Loucy (cell line): ENCODE data around the gene KLRC4.
"Not testable (repeated sequence)": the region's sequence is repeated elsewhere in the genome, so short reads cannot be mapped to it uniquely, and the experiment has no call there.

Experiments used
- H2AFZ ChIP-seq: fragments of 200-600 bp; sonication (generic); 2 replicates; pipeline ENCODE4 v1.6.0; 2016; ENCODE audit warnings: antibody characterized with exemption, mild to moderate bottlenecking, low read length, moderate library complexity
- H3F3A ChIP-seq: fragments of 200-600 bp; 2 replicates; pipeline ENCODE4 v1.6.0; 2016; ENCODE audit warnings: antibody characterized with exemption, low read depth, mild to moderate bottlenecking
- H3K27me3 ChIP-seq: fragments of 200-600 bp; sonication (generic); 2 replicates; pipeline ENCODE4 v1.6.1; 2014; ENCODE audit warnings: low read length, mild to moderate bottlenecking; ENCODE audit not compliant: insufficient read depth, poor library complexity, severe bottlenecking
- H3K36me3 ChIP-seq: fragments of 200-600 bp; sonication (generic); 2 replicates; pipeline ENCODE4 v1.6.1; 2016; ENCODE audit warnings: low read length; ENCODE audit not compliant: insufficient read depth
- H3K4me1 ChIP-seq: fragments of 200-600 bp; sonication (generic); 2 replicates; pipeline ENCODE4 v1.5.1; 2014; ENCODE audit warnings: low read length, mild to moderate bottlenecking; ENCODE audit not compliant: insufficient read depth, poor library complexity, severe bottlenecking
- H3K4me2 ChIP-seq: fragments of 200-600 bp; sonication (generic); 2 replicates; pipeline ENCODE4 v1.6.0; 2014; ENCODE audit warnings: antibody characterized with exemption, low read length, low read depth, mild to moderate bottlenecking; ENCODE audit not compliant: poor library complexity, severe bottlenecking
- H3K4me3 ChIP-seq: fragments of 200-600 bp; sonication (generic); 2 replicates; pipeline ENCODE4 v1.5.1; 2014; ENCODE audit warnings: low read length, mild to moderate bottlenecking, mixed read lengths; ENCODE audit not compliant: poor library complexity, severe bottlenecking
- H3K79me2 ChIP-seq: fragments of 200-600 bp; sonication (generic); 2 replicates; pipeline ENCODE4 v1.6.1; 2014; ENCODE audit warnings: low read length; ENCODE audit not compliant: insufficient read depth
- H3K9ac ChIP-seq: fragments of 200-600 bp; sonication (generic); 2 replicates; pipeline ENCODE4 v1.6.0; 2014; ENCODE audit warnings: mild to moderate bottlenecking, low read depth, low read length, moderate library complexity; ENCODE audit not compliant: poor library complexity, severe bottlenecking
- H3K9me2 ChIP-seq: fragments of 200-600 bp; sonication (generic); replicated peaks from 2 replicates; pipeline ENCODE4 v1.6.1; 2016; ENCODE audit warnings: low read depth, low read length, mixed read lengths
- H3K9me3 ChIP-seq: fragments of 200-600 bp; sonication (generic); 2 replicates; pipeline ENCODE4 v1.6.1; 2014; ENCODE audit warnings: mild to moderate bottlenecking, antibody characterized with exemption, low read length, low read depth; ENCODE audit not compliant: insufficient read depth
- H4K20me1 ChIP-seq: fragments of 200-600 bp; sonication (generic); 2 replicates; pipeline ENCODE4 v1.6.0; 2014; ENCODE audit warnings: antibody characterized with exemption, low read length, mild to moderate bottlenecking; ENCODE audit not compliant: insufficient read depth, poor library complexity, severe bottlenecking
- EZH2phosphoT487 ChIP-seq: fragments of 200-600 bp; IDR thresholded peaks from 2 replicates; pipeline ENCODE4 v1.6.1; 2018; ENCODE audit warnings: antibody characterized with exemption, mild to moderate bottlenecking, moderate library complexity, borderline replicate concordance
- TF ChIP-seq, protein P1 (sequence below): fragments of 200-600 bp; sonication (generic); conservative IDR thresholded peaks from 2 replicates; pipeline ENCODE4 v1.5.1; 2014; ENCODE audit warnings: mild to moderate bottlenecking, antibody characterized with exemption, low read length

Gene KLRC4

DNA sequence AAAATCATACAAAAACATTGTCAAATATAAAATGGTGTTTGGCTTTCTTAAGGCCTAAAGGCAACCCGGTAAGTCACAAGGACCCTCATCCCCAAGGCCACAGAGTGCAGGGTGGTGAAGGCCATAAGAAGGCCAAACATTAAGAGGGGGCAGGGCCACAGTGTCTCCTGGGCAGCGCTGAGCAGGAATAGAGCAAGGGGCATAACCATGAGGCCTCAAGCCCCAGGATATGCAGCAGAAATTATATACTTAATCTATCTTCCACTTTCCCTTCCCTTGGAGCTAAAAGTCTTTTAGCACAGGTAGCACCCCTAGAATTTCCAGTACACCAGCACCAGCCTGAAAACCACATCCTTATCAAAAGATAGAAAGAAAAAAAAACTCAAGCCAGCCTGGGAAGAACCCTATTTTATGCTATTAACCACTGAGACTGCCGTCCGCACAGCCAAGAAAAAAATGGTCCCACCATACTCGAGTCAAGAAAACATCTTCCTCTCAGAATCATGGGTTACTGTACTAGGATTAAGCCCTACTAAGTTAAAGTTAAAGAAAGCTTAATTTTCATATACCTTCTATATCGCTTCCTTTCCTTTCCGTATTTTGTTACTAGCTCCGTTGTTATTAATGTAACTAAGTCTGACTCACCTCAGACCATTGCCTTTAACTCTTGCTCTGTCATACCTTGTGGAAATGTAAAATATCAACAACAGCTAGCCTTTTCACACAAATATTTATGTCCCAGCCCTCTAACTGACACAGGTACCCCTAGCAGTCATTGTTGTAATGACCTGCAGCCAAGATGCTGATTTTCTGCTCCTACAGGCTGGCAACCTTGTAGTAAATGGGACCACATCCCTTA, 39.8 kb downstream of the KLRC4 start:
- H3K4me1 ChIP-seq: peaks cover 37% of the 10 kb centered on the region
- no peaks in the 10 kb centered on the region for H3K9me2 ChIP-seq
- H3K79me2 ChIP-seq: no peaks in the 10 kb centered on the region
- no peak overlapping the region for H2AFZ ChIP-seq
- H3K27me3 ChIP-seq: no peaks in the 10 kb centered on the region
- H3K4me3 ChIP-seq: no peak overlapping the region
- H3K9ac ChIP-seq: no peak overlapping the region
- no peaks in the 10 kb centered on the region for H3K36me3 ChIP-seq
- TF ChIP-seq, protein P1, sequence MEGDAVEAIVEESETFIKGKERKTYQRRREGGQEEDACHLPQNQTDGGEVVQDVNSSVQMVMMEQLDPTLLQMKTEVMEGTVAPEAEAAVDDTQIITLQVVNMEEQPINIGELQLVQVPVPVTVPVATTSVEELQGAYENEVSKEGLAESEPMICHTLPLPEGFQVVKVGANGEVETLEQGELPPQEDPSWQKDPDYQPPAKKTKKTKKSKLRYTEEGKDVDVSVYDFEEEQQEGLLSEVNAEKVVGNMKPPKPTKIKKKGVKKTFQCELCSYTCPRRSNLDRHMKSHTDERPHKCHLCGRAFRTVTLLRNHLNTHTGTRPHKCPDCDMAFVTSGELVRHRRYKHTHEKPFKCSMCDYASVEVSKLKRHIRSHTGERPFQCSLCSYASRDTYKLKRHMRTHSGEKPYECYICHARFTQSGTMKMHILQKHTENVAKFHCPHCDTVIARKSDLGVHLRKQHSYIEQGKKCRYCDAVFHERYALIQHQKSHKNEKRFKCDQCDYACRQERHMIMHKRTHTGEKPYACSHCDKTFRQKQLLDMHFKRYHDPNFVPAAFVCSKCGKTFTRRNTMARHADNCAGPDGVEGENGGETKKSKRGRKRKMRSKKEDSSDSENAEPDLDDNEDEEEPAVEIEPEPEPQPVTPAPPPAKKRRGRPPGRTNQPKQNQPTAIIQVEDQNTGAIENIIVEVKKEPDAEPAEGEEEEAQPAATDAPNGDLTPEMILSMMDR: no peak
- no peak for TF ChIP-seq EZH2phosphoT487
- no peaks in the 10 kb centered on the region for H3K9me3 ChIP-seq
- H3F3A ChIP-seq: no peaks in the 10 kb centered on the region
- no peaks in the 10 kb centered on the region for H4K20me1 ChIP-seq
- H3K4me2 ChIP-seq: no peak overlapping the region

DNA sequence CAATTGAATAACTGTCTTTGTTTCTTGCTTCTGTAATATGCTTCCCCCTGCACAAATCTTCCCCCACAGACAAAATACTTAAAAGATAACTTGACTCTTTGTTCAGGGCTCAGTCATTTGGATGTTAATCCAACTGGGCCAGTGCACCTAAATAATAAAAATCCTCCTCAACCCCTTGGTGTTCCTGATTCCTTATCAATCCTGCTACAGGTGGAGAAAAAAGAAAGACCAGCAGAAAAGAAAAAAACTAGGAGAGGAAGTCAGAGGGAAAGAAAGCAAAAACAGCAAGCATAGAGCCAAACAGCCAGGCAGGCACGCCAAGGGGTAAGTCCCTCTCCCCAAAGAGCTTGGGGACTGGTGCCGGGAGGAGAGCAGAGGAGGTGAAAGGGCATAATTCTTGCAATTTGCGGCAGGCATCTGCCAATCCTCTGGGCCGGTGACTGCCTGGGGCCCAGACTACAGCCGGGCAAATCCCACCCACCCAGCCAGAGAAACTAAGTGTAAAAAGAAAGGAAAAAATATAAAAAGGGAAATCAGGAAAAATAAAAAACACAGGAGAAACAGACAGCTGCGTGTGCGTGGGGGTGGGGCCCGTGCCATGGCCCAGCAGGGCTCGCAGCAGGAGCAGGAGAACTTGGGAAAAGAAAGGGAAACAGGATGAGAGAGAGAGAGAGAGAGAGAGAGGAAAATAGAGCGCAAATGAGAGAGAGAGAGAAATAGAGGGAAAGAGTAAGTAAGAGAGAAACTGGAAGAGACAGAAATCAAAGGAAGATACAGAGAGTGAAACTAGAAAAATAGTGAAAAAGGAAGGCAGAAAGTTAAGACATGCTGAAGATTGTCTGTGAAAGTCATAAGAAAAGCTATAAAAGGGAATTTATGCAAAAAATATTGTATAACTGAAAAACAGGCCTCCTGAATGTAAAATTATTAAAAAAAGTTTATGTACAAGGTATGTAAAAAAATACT, 41.1 kb downstream of the KLRC4 start:
- Histone ChIP-seq H3K36me3 (no peaks in the 10 kb centered on the region), H4K20me1 (no peaks in the 10 kb centered on the region), H3K9me3 (no peaks in the 10 kb centered on the region), H3K9me2 (no peaks in the 10 kb centered on the region), H3K4me3 (no peak overlapping the region), H3F3A (no peaks in the 10 kb centered on the region), H3K79me2 (no peaks in the 10 kb centered on the region), H2AFZ (no peak overlapping the region), H3K9ac (no peak overlapping the region), H3K4me2 (no peak overlapping the region), H3K4me1 (peaks cover 42% of the 10 kb centered on the region), H3K27me3 (no peaks in the 10 kb centered on the region)
- no peak for TF ChIP-seq EZH2phosphoT487

- not testable (repeated sequence) for H3K27me3 ChIP-seq, H3K9ac ChIP-seq, H3F3A ChIP-seq, H3K4me3 ChIP-seq, H4K20me1 ChIP-seq, H3K79me2 ChIP-seq, H2AFZ ChIP-seq, H3K4me2 ChIP-seq, H3K9me3 ChIP-seq, H3K36me3 ChIP-seq, H3K9me2 ChIP-seq
- H3K4me1 ChIP-seq: peaks cover 45% of the 10 kb centered on the region
These were observed 41.8 kb downstream of the KLRC4 start for GRCh38 chr12:10367714-10368113.

DNA sequence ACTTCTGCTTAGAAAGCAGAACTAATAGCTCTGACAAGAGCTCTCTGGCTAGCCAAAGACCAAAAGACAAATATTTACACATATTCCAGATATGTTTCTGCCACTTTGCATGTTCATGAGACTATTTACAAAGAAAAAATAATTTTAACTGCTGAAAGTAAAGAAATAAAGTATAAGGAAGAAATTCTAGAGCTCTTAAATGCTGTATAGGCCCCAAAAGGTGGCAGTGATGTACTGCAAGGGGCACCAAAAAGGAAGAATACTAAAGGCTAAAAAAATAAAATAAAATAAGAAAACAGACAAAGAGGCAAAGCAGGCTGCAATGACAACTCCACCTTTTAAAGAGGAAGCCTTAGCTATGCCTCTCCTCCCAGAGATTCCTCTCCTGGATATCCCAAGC, 42.7 kb downstream of the KLRC4 start:
- Histone ChIP-seq H3K9ac (peak overlapping the region; percentile 89), H3K79me2 (no peaks in the 10 kb centered on the region), H2AFZ (no peak overlapping the region), H3K4me1 (peaks cover 44% of the 10 kb centered on the region), H4K20me1 (no peaks in the 10 kb centered on the region), H3F3A (no peaks in the 10 kb centered on the region), H3K9me3 (no peaks in the 10 kb centered on the region), H3K27me3 (no peaks in the 10 kb centered on the region), H3K4me3 (no peak overlapping the region), H3K9me2 (no peaks in the 10 kb centered on the region), H3K4me2 (peak overlapping the region; percentile 73), H3K36me3 (no peaks in the 10 kb centered on the region)
- no peak for TF ChIP-seq EZH2phosphoT487
- TF ChIP-seq, protein P1: peak; percentile 57
